ENCODE data around the gene ALKBH7. TPM values are rescaled to one million over a fixed set of nuclear protein-coding genes. Genes with fewer than 3 reads are reported as not detected.

Gene ALKBH7
- polyA plus RNA-seq, 1 donor from 2014 or later, result 154 TPM

GRCh38 chr19:6394831-6395230 is 22.2 kb downstream of the ALKBH7 start:
- H3K9me2 ChIP-seq (ENCODE audit: insufficient read depth, low read length), result no peaks in the 10 kb centered on the region
- peaks cover 20% of the 10 kb centered on the region for H3K79me2 ChIP-seq (replicated peaks; ENCODE audit: insufficient read depth, low read length)
- peak overlapping the region; percentile 99 for H3K27ac ChIP-seq (ENCODE audit: low read length)
- H3F3A ChIP-seq (ENCODE audit: insufficient read depth, low read length, poor library complexity, severe bottlenecking), result no peaks in the 10 kb centered on the region
- no peak overlapping the region for H3K9ac ChIP-seq (ENCODE audit: low read length)
- H3K4me2 ChIP-seq (ENCODE audit: low read length), result no peak overlapping the region
- H4K20me1 ChIP-seq (ENCODE audit: insufficient read depth), result no peaks in the 10 kb centered on the region
- H3K9me3 ChIP-seq (ENCODE audit: low read length), result no peaks in the 10 kb centered on the region
- no peak for TF ChIP-seq EP300 (conservative IDR thresholded peaks at IDR 0.05; ENCODE audit: poor library complexity, severe bottlenecking)
- TF ChIP-seq, protein P1, sequence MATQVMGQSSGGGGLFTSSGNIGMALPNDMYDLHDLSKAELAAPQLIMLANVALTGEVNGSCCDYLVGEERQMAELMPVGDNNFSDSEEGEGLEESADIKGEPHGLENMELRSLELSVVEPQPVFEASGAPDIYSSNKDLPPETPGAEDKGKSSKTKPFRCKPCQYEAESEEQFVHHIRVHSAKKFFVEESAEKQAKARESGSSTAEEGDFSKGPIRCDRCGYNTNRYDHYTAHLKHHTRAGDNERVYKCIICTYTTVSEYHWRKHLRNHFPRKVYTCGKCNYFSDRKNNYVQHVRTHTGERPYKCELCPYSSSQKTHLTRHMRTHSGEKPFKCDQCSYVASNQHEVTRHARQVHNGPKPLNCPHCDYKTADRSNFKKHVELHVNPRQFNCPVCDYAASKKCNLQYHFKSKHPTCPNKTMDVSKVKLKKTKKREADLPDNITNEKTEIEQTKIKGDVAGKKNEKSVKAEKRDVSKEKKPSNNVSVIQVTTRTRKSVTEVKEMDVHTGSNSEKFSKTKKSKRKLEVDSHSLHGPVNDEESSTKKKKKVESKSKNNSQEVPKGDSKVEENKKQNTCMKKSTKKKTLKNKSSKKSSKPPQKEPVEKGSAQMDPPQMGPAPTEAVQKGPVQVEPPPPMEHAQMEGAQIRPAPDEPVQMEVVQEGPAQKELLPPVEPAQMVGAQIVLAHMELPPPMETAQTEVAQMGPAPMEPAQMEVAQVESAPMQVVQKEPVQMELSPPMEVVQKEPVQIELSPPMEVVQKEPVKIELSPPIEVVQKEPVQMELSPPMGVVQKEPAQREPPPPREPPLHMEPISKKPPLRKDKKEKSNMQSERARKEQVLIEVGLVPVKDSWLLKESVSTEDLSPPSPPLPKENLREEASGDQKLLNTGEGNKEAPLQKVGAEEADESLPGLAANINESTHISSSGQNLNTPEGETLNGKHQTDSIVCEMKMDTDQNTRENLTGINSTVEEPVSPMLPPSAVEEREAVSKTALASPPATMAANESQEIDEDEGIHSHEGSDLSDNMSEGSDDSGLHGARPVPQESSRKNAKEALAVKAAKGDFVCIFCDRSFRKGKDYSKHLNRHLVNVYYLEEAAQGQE (IDR thresholded peaks at IDR 0.05; ENCODE audit: borderline replicate concordance), result no peak
- TF ChIP-seq TAF1 (IDR thresholded peaks at IDR 0.05; ENCODE audit: low read depth), result no peak
- TF ChIP-seq SMC3 (conservative IDR thresholded peaks at IDR 0.05; ENCODE audit: poor library complexity), result no peak
- TF ChIP-seq CTCF (IDR thresholded peaks at IDR 0.05; ENCODE audit: poor library complexity, severe bottlenecking), result no peak
- TF ChIP-seq EZH2 (IDR thresholded peaks at IDR 0.05; ENCODE audit: borderline replicate concordance, insufficient read depth, low read length, poor library complexity, severe bottlenecking), result no peak
- no peak for TF ChIP-seq MXI1 (conservative IDR thresholded peaks at IDR 0.05; ENCODE audit: poor library complexity, severe bottlenecking)
- TF ChIP-seq RAD21 (conservative IDR thresholded peaks at IDR 0.05), result no peak
- no peak for TF ChIP-seq POLR2AphosphoS5 (IDR thresholded peaks at IDR 0.05)
- no peak overlapping the region for H3K4me3 ChIP-seq (ENCODE audit: low read length)
- H3K27me3 ChIP-seq (ENCODE audit: insufficient read depth, low read depth, low read length), result no peaks in the 10 kb centered on the region
- no peak overlapping the region for H2AFZ ChIP-seq (ENCODE audit: low read depth, low read length)
- H3K36me3 ChIP-seq (ENCODE audit: insufficient read depth, low read length), result peaks cover 3% of the 10 kb centered on the region

- Histone ChIP-seq H3K27me3 (ENCODE audit: insufficient read depth, low read depth, low read length) (no peaks in the 10 kb centered on the region), H3K4me3 (ENCODE audit: low read length) (no peak overlapping the region), H3K4me2 (ENCODE audit: low read length) (no peak overlapping the region), H3K27ac (ENCODE audit: low read length) (no peak overlapping the region), H4K20me1 (ENCODE audit: insufficient read depth) (no peaks in the 10 kb centered on the region), H3K9ac (ENCODE audit: low read length) (no peak overlapping the region), H3K9me2 (ENCODE audit: insufficient read depth, low read length) (no peaks in the 10 kb centered on the region), H3K9me3 (ENCODE audit: low read length) (no peaks in the 10 kb centered on the region), H3F3A (ENCODE audit: insufficient read depth, low read length, poor library complexity, severe bottlenecking) (no peaks in the 10 kb centered on the region), H2AFZ (ENCODE audit: low read depth, low read length) (no peak overlapping the region), H3K79me2 (replicated peaks; ENCODE audit: insufficient read depth, low read length) (peaks cover 14% of the 10 kb centered on the region), H3K36me3 (ENCODE audit: insufficient read depth, low read length) (peaks cover 3% of the 10 kb centered on the region)
- TF ChIP-seq SMC3 (conservative IDR thresholded peaks at IDR 0.05; ENCODE audit: poor library complexity), result no peak
- no peak for TF ChIP-seq TAF1 (IDR thresholded peaks at IDR 0.05; ENCODE audit: low read depth)
- no peak for TF ChIP-seq MXI1 (conservative IDR thresholded peaks at IDR 0.05; ENCODE audit: poor library complexity, severe bottlenecking)
- TF ChIP-seq RAD21 (conservative IDR thresholded peaks at IDR 0.05), result no peak
- no peak for TF ChIP-seq CTCF (IDR thresholded peaks at IDR 0.05; ENCODE audit: poor library complexity, severe bottlenecking)
- no peak for TF ChIP-seq POLR2AphosphoS5 (IDR thresholded peaks at IDR 0.05)
- TF ChIP-seq, protein P1 (IDR thresholded peaks at IDR 0.05; ENCODE audit: borderline replicate concordance), result no peak
- no peak for TF ChIP-seq EP300 (conservative IDR thresholded peaks at IDR 0.05; ENCODE audit: poor library complexity, severe bottlenecking)
- TF ChIP-seq EZH2 (IDR thresholded peaks at IDR 0.05; ENCODE audit: borderline replicate concordance, insufficient read depth, low read length, poor library complexity, severe bottlenecking), result no peak
These were observed 23.7 kb downstream of the ALKBH7 start for GRCh38 chr19:6396305-6396704.
